A549 treated with RU486 at 1 μM for 4 hours (cell line): ENCODE results near the gene SYP. TPM values are rescaled to one million over a fixed set of nuclear protein-coding genes. Genes with fewer than 3 reads are reported as not detected.

Source experiments
- total RNA-seq: library from RNA; stranded (reverse); fragments of 200-300 nt; extraction: Qiagen RNA extraction; gene quantifications from 5 replicates; pipeline ENCODE4 v1.2.3, GENCODE V29; 2022; ENCODE audit warnings: low read depth

SYP gene
- 2.2 to 3.3 TPM (median 2.8 TPM) in 5 replicates for total RNA-seq

DNA sequence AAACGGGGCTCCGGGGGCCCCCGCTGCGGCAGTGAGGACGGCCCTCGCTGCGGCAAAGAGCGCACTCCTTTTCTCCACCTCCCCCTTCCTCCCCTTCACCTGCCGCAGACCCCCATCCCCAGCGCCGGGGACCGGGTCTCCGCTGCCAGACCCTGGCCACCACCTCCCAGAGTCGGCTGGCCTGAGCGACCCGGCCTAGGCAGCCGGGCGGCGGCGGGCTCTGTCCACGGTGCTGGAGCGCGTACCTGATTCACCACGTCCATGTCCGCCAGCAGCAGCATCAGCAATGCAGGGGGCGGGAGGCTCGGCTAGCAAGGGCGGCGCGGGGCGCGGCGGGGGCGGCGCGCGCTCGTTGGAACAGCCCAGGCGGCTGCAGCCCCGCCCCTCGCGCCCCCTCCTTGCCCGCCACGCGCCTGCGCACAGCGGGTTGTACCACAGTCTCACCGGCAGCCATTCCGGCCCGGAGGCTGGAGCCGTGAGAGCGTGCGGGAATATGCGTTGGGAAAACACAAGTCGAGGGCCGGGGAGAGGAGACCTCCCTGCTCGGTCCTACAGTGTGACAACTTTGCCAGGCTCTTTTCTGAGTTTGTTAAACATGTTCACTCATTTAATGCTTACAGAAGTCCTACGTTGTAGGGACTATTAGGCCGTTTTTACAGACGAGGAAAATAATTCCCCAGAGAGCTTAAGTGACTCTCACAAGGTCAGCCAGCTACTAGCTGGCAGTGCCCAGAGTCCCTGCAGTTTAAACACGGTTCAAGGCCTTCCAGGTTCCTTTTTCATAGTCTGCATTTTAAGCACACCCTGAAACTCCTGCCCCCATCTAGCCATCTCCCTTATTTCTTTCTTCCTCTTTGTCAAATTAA, at the start of gene SYP:
Gene SYP, minus strand, starts transcription at position 288 of the 866 bp plus-strand sequence. Its CDS starts 7 bp downstream, at position 281.

DNA sequence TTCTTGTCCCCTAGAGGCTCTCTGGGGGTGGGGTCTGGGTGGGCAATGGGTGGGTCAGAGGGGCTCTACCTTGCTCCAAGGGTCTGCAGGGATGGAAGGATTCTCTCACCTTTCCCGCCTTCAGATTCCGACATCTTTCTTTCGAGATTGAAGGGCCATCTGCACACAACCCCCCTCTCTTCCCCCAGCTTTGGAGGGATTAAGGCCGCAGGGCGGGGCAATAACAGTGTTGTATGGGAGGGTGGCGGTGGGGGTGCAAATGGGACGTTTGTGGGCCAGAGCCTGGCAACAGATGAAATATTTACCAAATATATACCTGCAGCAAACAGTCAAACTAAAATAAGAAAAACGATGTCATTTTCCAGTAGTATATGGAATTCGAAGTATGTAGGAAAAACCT, 33.2 kb upstream of the SYP start, which contains the start of gene CACNA1F:
Gene CACNA1F, minus strand, starts transcription at position 165 of the 400 bp plus-strand sequence. Its CDS starts 31 bp downstream, at position 134.

DNA sequence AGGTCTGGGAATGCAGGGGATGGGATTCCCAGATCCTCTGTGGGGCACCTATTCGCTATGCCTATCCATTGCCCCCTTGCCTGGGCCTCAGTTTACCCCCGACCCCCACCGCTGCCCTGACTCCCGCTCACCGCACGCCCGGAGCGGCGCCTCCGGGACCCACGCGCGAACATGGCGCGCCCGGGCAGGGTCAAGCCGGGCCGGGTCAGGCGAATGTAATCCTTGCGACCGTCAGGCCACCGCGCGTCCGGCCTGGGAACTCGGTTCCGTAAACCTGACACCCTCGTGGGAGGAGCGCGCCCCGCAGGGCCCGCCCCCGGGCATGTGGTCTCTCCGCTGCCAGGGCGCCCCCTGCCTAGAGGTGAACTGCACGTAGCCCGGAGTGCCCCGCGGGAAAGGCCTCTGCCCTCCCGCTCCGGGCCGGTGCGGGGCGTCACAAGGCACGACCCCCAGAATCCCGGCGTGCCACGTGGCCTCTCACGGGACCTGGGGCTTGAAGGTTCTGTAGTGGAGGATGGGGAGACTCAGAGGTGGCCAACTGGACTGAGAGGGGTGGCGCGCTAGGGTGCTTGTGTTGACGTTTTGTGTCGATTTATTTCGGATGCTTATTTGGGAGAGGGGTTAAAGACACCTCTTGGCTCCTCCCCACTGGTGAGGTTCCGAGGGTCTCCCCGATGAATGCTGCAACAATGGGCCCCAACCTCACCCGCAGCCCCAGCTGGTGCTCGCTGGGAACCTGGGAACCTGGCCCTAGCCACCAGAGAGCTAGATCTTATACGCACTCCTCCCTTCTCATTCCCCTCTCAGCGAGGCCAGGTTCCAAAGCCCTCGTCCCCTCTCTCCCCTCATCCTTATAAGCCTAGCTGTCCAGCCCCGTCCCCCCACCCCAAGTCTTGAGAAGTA, 13.6 kb downstream of the SYP start, which contains the start of gene PRICKLE3:
Gene PRICKLE3, minus strand, starts transcription at position 249 of the 903 bp plus-strand sequence. Its CDS starts 76 bp downstream, at position 173.

DNA sequence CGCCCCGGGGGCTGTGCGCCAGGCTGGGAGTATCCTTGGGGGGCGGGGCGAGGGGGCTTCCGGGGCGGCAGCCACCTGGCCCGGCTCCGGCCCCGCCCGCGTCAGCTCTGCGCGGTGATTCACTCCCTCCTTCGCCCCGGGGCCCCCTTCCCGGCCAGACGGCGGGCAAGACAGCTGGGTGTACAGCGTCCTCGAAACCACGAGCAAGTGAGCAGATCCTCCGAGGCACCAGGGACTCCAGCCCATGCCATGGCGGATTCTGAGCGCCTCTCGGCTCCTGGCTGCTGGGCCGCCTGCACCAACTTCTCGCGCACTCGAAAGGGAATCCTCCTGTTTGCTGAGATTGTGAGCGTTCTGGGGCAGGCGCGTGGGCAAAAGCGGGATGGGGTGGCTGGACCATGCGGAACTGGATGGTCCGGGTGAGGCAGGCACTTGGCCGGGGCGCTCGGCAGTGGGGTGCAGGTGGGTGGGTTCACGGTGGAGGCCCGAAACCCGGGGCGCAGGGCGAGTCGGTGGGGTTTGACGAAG, 28.2 kb downstream of the SYP start, which contains the start of gene PLP2:
Gene PLP2, plus strand, starts transcription at position 147 of the 528 bp plus-strand sequence. Its CDS starts 103 bp downstream, at position 250.

GRCh38 chrX:49162620-49163019, 37.4 kb downstream of the SYP start, which contains the start of gene MAGIX:
TSS of gene MAGIX (plus strand) at chrX:49162758. CDS start at chrX:49162890, 132 bp downstream.

Other genes with a start within 250 kb of the SYP start
- 58.3 to 67.8 TPM (median 63.7 TPM) in 5 replicates for gene OTUD5, start 242.6 kb downstream of the SYP start, total RNA-seq
- 0.77 to 1.4 TPM (median 1.2 TPM) in 5 replicates for gene KCND1, start 228.3 kb downstream of the SYP start, total RNA-seq
- gene GRIPAP1, start 197.9 kb downstream of the SYP start, total RNA-seq: 18.1 to 22.8 TPM (median 21.3 TPM) in 5 replicates
- 47.1 to 58.0 TPM (median 56.5 TPM) in 5 replicates for gene TFE3, start 156.8 kb downstream of the SYP start, total RNA-seq
- 2.8 to 4.2 TPM (median 3.6 TPM) in 5 replicates for gene CCDC120, start 141.2 kb downstream of the SYP start, total RNA-seq
- gene PRAF2, start 126.2 kb downstream of the SYP start, total RNA-seq: 36.7 to 46.1 TPM (median 43.4 TPM) in 5 replicates
- 50.4 to 59.4 TPM (median 54.7 TPM) in 5 replicates for gene WDR45, start 120.3 kb downstream of the SYP start, total RNA-seq
- gene GPKOW, start 76.5 kb downstream of the SYP start, total RNA-seq: 20.1 to 25.5 TPM (median 23.8 TPM) in 5 replicates
- gene MAGIX, start 37.4 kb downstream of the SYP start, total RNA-seq: 1.7 to 3.4 TPM (median 2.5 TPM) in 5 replicates
- gene PLP2, start 28.3 kb downstream of the SYP start, total RNA-seq: 315 to 481 TPM (median 431 TPM) in 5 replicates
- gene PRICKLE3, start 13.8 kb downstream of the SYP start, total RNA-seq: 16.1 to 21.8 TPM (median 19.4 TPM) in 5 replicates
- gene CACNA1F, start 33.1 kb upstream of the SYP start, total RNA-seq: not detected in 5 replicates
- 12.2 to 15.8 TPM (median 14.2 TPM) in 5 replicates for gene CCDC22, start 35.3 kb upstream of the SYP start, total RNA-seq
- gene FOXP3, start 64.5 kb upstream of the SYP start, total RNA-seq: 0.06 to 0.33 TPM (median 0.10 TPM) in 5 replicates
- 2.2 to 3.3 TPM (median 2.3 TPM) in 5 replicates for gene PPP1R3F, start 69.6 kb upstream of the SYP start, total RNA-seq
- not detected in 5 replicates for gene GAGE10, start 103.5 kb upstream of the SYP start, total RNA-seq
- gene GAGE12J, start 121.8 kb upstream of the SYP start, total RNA-seq: not detected in 5 replicates
- not detected in 5 replicates for gene GAGE13, start 131.4 kb upstream of the SYP start, total RNA-seq